GM21423 (cell line): Measurements from ENCODE around the gene TECTB.

Experiments
- ATAC-seq: cut with Tn5 transposase; IDR thresholded peaks from one replicate; pipeline ENCODE4 v1.9.1; 2021; ENCODE audit warnings: mild to moderate bottlenecking, moderate library complexity; ENCODE audit not compliant: unreplicated experiment

TECTB gene

GRCh38 chr10:112274831-112275230 lies 8.4 kb upstream of the TECTB start:
- no peak for ATAC-seq

- ATAC-seq: no peak
Measured at GRCh38 chr10:112275512-112276245, 7.5 kb upstream of the TECTB start.

GRCh38 chr10:112278871-112279270 lies 4.3 kb upstream of the TECTB start:
- ATAC-seq: no peak

GRCh38 chr10:112279433-112279832 lies 3.8 kb upstream of the TECTB start:
- ATAC-seq: no peak

GRCh38 chr10:112280205-112280921 lies 2.8 kb upstream of the TECTB start:
- no peak for ATAC-seq

- ATAC-seq: no peak
Measured at GRCh38 chr10:112282086-112282485, 1.1 kb upstream of the TECTB start.

GRCh38 chr10:112286837-112287818 lies 3.9 kb downstream of the TECTB start:
- no peak for ATAC-seq

- no peak for ATAC-seq
Measured at GRCh38 chr10:112287844-112288243, 4.6 kb downstream of the TECTB start.

GRCh38 chr10:112288486-112288885 lies 5.3 kb downstream of the TECTB start:
- no peak for ATAC-seq

- ATAC-seq: no peak
Measured at GRCh38 chr10:112289373-112290053, 6.3 kb downstream of the TECTB start.

- ATAC-seq: no peak
Measured at GRCh38 chr10:112290054-112290373, 6.8 kb downstream of the TECTB start.

- ATAC-seq: no peak
Measured at GRCh38 chr10:112294169-112294568, 11.0 kb downstream of the TECTB start.

GRCh38 chr10:112295853-112296830 lies 12.9 kb downstream of the TECTB start:
- ATAC-seq: no peak

GRCh38 chr10:112296908-112297331 lies 13.7 kb downstream of the TECTB start:
- no peak for ATAC-seq

GRCh38 chr10:112298581-112298980 lies 15.4 kb downstream of the TECTB start:
- no peak for ATAC-seq

- ATAC-seq: no peak
Measured at GRCh38 chr10:112299456-112299855, 16.3 kb downstream of the TECTB start.

GRCh38 chr10:112302335-112302734 lies 19.1 kb downstream of the TECTB start:
- ATAC-seq: no peak

- ATAC-seq: no peak
Measured at GRCh38 chr10:112303528-112303927, 20.3 kb downstream of the TECTB start.

GRCh38 chr10:112304267-112304859 lies 21.2 kb downstream of the TECTB start:
- no peak for ATAC-seq
